ENCODE results near the gene TTC28. TPM values are rescaled to one million over a fixed set of nuclear protein-coding genes. Genes with fewer than 3 reads are reported as not detected.

Gene TTC28
- total RNA-seq, 1 donor from 2014 or later: 7.9 TPM

DNA sequence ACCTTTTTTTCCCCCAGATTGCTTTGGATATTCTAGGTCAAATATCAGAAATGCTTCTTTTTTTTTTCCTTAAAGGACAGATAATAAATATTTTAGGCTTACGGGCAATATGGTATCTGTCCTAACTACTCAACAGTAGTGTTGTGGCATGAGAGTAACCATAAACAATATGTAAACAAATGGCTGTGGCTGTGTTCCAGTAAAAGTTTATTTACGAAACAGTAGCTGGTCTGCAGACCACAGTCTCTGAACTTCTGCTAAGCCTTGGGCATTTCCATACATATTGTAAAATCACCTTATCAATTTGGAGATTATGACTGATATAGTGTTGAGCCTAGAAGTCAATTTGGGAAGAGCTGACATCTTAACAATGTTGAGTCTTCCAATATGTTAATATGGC, 621.6 kb downstream of the TTC28 start:
- TF ChIP-seq CTCF (IDR thresholded peaks at IDR 0.05): no peak
- DNase-seq (no peak), ATAC-seq (ENCODE audit: low read depth) (no peak)
- Mint-ChIP-seq H3K27me3 (peaks cover 2% of the 10 kb centered on the region), H3K9me3 (peaks cover 3% of the 10 kb centered on the region), H3K4me3 (no peak overlapping the region), H3K36me3 (ENCODE audit: low read depth) (no peaks in the 10 kb centered on the region), H3K27ac (no peak overlapping the region), H3K4me1 (no peaks in the 10 kb centered on the region)
- ChIA-PET CTCF (no interaction called here), POLR2A (no interaction called here)
- intact Hi-C loops (cut with micrococcal nuclease): loop anchor here (10.0 kb wide), 1 partner anchor 387 kb away; no protein-coding TSS in a partner anchor

DNA sequence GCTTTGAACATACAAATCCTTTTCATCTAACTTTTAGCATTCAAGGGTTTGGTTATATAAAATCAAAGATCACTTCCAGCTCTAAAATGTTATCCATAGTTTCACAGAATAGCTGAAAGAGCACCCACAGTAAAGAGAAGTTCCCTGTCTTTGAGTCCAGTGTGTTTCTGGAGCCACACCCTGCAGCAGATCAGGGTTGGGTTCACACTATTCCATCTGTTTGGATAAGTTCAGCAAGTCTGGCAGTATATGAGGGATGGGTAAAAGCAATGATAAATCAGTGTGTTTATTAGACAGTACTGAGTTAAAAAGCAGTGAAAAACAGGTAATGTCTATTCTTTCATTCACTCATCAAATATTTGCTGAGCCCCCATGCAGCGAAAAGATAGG, 624.8 kb downstream of the TTC28 start:
- Mint-ChIP-seq H3K27ac (no peak overlapping the region), H3K4me3 (no peak overlapping the region), H3K4me1 (no peaks in the 10 kb centered on the region), H3K27me3 (peaks cover 2% of the 10 kb centered on the region), H3K9me3 (no peaks in the 10 kb centered on the region), H3K36me3 (ENCODE audit: low read depth) (no peaks in the 10 kb centered on the region)
- DNase-seq: no peak
- intact Hi-C loops (cut with micrococcal nuclease): loop anchor here (10.0 kb wide), 1 partner anchor 390 kb away; no protein-coding TSS in a partner anchor
- ATAC-seq (ENCODE audit: low read depth): no peak
- TF ChIP-seq CTCF (IDR thresholded peaks at IDR 0.05): no peak
- POLR2A ChIA-PET: no interaction called here
- CTCF ChIA-PET: interaction anchor here (1.0 kb wide), 1 partner anchor 35 kb away, joined by 3 read pairs; no protein-coding TSS in a partner anchor

GRCh38 chr22:28053896-28054818, 625.5 kb downstream of the TTC28 start:
- intact Hi-C loops (cut with micrococcal nuclease): loop anchor here (10.0 kb wide), 1 partner anchor 391 kb away; no protein-coding TSS in a partner anchor
- no peak for ATAC-seq (ENCODE audit: low read depth)
- Mint-ChIP-seq H3K4me3 (no peak overlapping the region), H3K27me3 (peaks cover 2% of the 10 kb centered on the region), H3K36me3 (ENCODE audit: low read depth) (no peaks in the 10 kb centered on the region), H3K9me3 (no peaks in the 10 kb centered on the region), H3K4me1 (no peaks in the 10 kb centered on the region), H3K27ac (no peak overlapping the region)
- ChIA-PET POLR2A (no interaction called here), CTCF (interaction anchor here (1.0 kb wide), 1 partner anchor 34 kb away, joined by 3 read pairs; no protein-coding TSS in a partner anchor)
- TF ChIP-seq CTCF (IDR thresholded peaks at IDR 0.05): no peak
- DNase-seq: no peak

GRCh38 chr22:28052825-28053269, 626.8 kb downstream of the TTC28 start:
- ChIA-PET CTCF (interaction anchor here (0.6 to 1.4 kb wide), 3 partner anchors 542 to 988 kb away, joined by 3 to 4 read pairs (median 3); no protein-coding TSS in a partner anchor), POLR2A (no interaction called here)
- ATAC-seq (ENCODE audit: low read depth): no peak
- H3K36me3 Mint-ChIP-seq (ENCODE audit: low read depth): no peaks in the 10 kb centered on the region
- H3K27me3 Mint-ChIP-seq: no peaks in the 10 kb centered on the region
- H3K27ac Mint-ChIP-seq: no peak overlapping the region
- no peak for TF ChIP-seq CTCF (IDR thresholded peaks at IDR 0.05)
- H3K4me3 Mint-ChIP-seq: no peak overlapping the region
- intact Hi-C loops (cut with micrococcal nuclease): loop anchor here (10.0 kb wide), 1 partner anchor 392 kb away; no protein-coding TSS in a partner anchor
- H3K9me3 Mint-ChIP-seq: no peaks in the 10 kb centered on the region
- no peaks in the 10 kb centered on the region for H3K4me1 Mint-ChIP-seq
- no peak for DNase-seq

DNA sequence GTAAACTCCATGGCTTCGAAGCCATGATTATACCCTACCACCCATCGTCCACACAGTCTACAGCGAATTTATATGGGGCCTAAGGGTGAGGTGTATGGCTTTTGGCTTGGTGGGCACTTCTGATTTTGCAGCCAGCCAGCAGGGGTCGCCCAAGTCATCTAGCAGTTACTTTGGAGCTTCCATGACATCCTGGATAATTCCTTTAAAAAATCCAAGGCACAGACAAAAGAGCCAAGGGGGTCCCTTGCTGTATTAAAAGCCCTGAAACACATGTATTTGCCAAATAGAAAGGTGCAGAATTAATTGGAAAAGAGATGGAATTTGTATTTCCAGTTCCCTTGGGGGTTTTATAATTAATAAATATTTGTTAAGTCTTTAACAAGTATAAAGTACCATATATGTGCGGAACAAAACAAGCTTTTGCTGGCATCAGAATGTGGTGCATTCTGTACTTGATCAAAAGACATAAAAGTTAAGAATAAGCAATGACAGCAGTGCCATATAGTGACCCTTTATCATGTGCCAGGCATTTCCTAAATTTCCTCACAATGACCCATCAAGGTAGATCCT, 627.8 kb downstream of the TTC28 start:
- Mint-ChIP-seq H3K9me3 (no peaks in the 10 kb centered on the region), H3K4me3 (no peak overlapping the region), H3K36me3 (ENCODE audit: low read depth) (no peaks in the 10 kb centered on the region), H3K4me1 (no peaks in the 10 kb centered on the region), H3K27ac (no peak overlapping the region), H3K27me3 (no peaks in the 10 kb centered on the region)
- DNase-seq: no peak
- no peak for ATAC-seq (ENCODE audit: low read depth)
- POLR2A ChIA-PET: no interaction called here
- CTCF ChIA-PET: interaction anchor here (0.8 to 1.4 kb wide), 4 partner anchors 391 to 778 kb away, joined by 3 read pairs; no protein-coding TSS in a partner anchor
- TF ChIP-seq CTCF (IDR thresholded peaks at IDR 0.05): no peak
- intact Hi-C loops (cut with micrococcal nuclease): loop anchor here (10.0 kb wide), 1 partner anchor 393 kb away; no protein-coding TSS in a partner anchor
